GM21526 (cell line): ENCODE data around the gene STX8.

Experiments
- ATAC-seq: cut with Tn5 transposase; IDR thresholded peaks from one replicate; pipeline ENCODE4 v1.9.1; 2021; ENCODE audit warnings: moderate library complexity; ENCODE audit not compliant: unreplicated experiment, low FRiP score

The STX8 gene

GRCh38 chr17:9313346-9313745, 262.3 kb downstream of the STX8 start:
- ATAC-seq = no peak

DNA sequence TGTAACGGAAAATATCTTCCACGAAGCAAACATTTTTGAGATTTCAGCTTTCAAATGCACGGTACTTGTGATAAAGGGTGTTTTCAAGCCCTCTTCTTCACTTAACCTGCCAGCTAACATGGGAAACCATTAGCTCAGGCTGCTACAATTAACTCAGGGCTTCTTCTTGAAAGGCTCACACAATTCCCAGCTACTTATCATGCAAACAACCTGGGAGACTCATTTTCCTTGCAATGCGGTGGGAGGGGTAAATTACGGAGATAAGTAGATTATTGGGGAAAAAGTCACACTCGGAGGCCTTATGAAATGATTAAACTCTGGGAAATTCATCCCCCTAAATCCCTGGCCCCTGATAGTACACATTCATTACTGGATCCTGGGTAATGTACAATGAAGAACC, 266.4 kb downstream of the STX8 start:
- no peak for ATAC-seq

DNA sequence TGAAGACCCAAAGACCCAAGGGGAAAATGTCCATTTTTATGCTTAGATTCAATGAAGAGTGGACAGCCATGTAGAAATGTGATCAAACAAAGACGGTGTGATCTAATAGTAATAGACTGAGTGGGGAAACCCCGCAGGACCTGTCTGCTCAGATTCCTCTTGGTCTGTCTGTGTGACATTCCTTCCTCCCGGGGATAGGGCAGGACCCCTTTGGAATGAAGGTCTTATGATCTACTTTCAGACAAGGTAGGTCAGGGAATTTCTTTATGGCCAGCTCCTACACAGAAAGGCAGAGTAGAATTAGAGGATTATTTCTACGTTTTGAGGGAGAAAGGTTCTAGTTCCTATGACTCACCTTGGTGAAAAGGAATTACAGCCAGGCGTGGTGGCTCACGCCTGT, 267.6 kb downstream of the STX8 start:
- no peak for ATAC-seq

GRCh38 chr17:9307313-9307998, 268.2 kb downstream of the STX8 start:
- no peak for ATAC-seq

GRCh38 chr17:9306086-9306485, 269.5 kb downstream of the STX8 start:
- no peak for ATAC-seq

- no peak for ATAC-seq
These were observed 275.9 kb downstream of the STX8 start for GRCh38 chr17:9299695-9300094.

DNA sequence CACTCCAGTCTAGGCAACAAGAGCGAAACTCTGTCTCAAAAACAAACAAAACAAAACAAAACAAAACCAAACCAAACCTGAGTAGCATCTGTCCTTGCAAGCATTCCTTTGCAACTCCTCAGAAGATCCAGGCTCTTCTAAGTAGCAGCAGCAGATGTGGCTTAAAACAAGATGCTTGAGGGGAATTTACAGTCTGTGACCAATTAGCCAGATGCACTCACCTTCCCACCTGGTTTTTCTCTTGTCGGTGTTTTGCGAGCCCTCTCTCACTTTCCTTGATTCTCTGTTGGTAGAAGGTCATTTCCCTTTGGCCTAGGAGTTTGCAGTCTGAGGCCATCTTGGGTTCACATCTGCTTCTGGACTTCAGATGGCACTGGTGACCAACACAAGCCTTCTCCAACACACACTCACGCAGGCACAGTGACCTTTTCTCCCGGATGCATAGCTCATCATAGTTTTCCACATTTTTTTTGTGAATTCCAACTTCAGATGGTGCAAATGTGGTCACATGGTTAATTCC, 276.8 kb downstream of the STX8 start:
- no peak for ATAC-seq

DNA sequence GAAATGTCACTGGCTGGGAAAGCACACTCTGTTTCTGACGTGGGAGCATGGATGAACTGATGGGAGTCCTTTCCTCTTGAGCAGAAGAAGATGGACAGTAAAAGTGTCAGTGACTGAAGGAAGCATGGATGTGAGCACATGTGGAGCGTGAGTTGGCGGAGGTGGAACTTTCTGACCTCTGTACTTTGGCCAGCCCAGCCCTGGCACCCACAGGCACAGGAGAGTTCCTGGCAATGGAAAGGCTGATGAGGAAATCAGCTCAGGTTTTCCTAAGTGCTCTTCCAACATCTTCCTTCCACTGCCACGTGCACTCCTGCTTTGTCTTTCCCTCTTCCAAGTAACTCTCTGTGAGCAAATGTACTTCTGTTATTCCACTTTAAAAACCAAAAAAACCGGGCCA, 277.5 kb downstream of the STX8 start:
- no peak for ATAC-seq

DNA sequence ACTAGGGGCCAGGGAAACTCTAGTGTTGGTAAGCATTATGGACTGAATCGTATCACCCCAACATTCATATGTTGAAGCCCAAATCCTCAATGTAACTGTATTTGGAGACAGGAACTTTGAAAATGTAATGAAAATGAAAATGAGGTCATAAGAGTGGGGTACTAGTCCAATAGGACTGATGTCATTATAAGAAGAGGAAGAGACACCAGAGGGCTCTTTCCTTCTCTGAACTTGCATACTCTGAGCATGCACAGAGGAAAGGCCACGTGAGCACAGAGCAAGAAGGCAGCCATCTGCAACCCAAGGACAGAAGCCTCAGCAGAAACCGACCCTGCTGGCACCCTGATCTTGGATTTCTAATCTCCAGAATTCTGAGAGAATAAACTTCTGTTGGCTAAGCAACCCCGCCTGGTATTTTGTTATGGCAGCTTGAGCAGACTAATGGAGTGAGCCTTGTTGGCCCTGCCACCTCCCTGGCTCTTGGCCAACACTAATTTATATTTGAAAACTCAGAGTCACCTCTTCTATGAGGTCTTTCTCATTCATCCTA, 280.9 kb downstream of the STX8 start:
- no peak for ATAC-seq

DNA sequence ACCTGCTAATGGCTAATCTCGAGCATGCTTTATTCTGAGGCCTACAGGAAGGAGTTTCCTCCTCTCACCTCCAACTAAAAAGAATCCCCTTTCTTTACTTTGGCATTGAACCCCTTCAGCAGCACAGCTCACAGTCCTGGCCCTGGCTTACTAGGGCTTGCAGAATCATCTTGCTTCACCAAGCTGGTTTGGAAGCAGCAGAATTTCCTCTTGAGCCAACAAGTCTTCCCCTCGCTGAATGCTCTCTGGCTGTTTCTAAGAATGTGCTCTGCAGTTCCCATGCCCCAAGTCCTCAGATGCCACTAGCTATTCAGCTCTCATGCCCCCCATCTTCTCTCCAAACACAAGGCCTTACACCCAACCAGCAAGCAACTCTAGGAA, 283.1 kb downstream of the STX8 start:
- ATAC-seq = no peak

GRCh38 chr17:9291912-9292560, 283.6 kb downstream of the STX8 start:
- ATAC-seq = no peak

- ATAC-seq = no peak
These were observed 285.4 kb downstream of the STX8 start for GRCh38 chr17:9290226-9290613.

DNA sequence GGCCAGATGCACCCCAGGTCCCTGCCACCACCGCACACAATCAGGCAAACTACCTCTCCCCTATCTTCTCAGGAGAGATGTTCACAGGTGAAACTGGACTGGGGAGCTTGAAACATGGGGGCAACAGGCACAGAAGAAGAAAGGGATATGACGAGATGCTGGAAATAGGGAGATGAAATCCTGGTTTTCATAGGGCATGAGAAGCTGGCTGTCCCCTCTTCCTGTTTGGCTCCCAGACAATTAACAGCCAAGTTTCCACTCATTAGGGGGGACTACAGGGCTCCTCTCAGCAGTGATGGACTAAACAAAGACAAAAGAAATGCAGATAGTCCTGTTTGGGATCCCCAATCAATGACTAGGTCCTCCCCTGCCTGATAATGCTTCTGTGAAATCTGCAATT, 288.3 kb downstream of the STX8 start:
- ATAC-seq = no peak

DNA sequence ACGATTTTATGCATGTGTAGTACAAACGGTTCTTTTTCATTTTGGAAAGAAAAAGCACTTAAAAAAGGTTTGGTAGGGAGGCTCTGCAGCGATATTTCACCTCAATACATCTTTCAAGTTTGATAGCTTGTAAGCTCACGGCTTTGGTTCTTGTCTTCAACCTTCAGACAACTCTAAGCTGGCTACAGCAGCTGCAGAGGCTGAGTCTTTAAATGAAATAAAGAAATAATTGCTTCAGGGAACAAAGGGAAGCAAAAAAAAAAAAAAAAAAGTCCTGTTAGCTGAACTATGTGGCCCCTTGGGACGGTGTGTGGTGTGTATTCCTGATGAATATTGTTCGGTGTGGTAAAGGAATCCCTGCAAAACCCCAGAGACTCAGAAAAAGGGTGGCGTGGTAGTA, 289.2 kb downstream of the STX8 start:
- ATAC-seq = no peak

GRCh38 chr17:9285602-9286427, 289.8 kb downstream of the STX8 start:
- ATAC-seq = no peak

DNA sequence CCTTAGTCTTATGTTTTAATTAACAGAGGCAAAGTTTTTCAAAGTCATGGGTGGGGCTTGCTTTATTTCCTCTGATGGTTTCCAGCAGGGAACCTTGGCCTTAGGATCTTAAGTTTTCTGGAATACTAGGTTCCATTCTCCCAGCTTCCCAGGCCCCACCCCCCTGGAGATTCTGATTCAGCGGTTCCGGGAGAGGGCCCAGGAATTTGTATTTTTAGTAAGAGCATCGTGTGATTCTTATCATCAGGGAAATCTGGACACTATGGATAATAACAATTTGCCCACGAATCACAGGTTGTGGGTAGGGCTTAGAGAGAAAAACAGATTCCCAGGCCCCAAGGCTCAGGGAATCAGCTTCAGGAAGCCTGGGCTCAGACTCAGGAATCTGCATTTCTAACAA, 290.7 kb downstream of the STX8 start:
- ATAC-seq = no peak

GRCh38 chr17:9283909-9284308, 291.7 kb downstream of the STX8 start:
- ATAC-seq = no peak

- no peak for ATAC-seq
These were observed 295.7 kb downstream of the STX8 start for GRCh38 chr17:9279893-9280292.

- ATAC-seq = no peak
These were observed 300.6 kb downstream of the STX8 start for GRCh38 chr17:9274973-9275372.

DNA sequence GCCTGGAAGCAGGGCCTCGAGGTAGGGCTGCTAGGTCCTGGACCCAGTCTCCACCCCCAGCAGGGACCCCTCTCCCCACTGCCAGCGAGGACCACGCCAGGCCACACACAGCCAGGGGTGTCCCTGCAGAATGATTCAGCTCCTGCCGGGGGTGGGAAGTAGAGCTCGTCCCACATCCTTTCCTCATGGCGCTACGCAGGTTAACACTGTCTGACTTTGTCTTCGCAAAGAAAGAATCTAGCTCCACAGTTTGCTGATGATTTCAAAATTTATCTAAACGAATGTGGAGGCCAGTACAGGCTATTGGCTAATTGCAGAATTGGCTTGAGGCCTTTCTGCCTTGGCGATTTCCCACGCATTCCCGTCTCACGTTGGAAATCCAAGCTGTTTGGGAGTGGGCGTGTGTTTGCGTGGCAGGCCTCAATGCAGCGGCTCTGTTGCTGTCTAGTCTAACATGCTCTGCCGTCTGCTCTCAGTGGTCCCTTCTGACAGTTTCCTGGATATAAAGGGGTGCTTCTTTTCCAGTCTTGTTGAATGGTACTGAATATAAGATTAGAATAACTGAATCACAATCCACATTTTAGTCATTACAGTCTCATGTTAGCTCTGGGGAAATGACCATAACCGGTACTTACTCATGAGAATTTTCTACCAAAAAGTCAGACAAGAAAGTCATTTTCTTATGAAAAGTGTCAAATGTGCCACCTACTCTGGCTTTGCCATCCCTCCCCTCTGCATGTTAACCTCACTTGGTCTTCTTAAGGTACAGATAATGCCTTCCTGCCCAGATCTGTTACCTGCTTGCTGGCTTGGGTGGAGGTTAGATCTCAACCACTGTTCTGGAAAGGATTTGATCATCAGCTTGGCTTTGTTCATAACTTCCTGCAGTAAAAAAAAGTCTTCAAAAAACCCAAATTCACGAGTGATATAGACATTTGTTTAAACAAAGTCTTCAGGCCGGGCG, 301.9 kb downstream of the STX8 start:
- no peak for ATAC-seq
